Natural killer cell (primary cell): Measurements from ENCODE around the gene HOXB5. TPM values are rescaled to one million over a fixed set of nuclear protein-coding genes. Genes with fewer than 3 reads are reported as not detected.

ENCODE experiments used
- ATAC-seq, 3 donors: fragments of 150-1000 bp in 2 of 3; fragments of 200-7000 bp in 1 of 3; cut with Tn5 transposase; 1 replicate in 1 of 3; 2 replicates in 2 of 3; pipeline ENCODE4 v1.10.0; 2021; ENCODE audit warnings: mild to moderate bottlenecking in 2 of 3, moderate library complexity in 2 of 3
- DNase-seq, 2 donors: peaks; one replicate each; pipeline versions ENCODE4 v3.0.0 to v3.0.0-alpha.2; 2013 to 2021; ENCODE audit warnings: mixed read lengths in 1 of 2
- H3K27ac ChIP-seq: one replicate; pipeline ENCODE4 v1.5.1; 2013; ENCODE audit warnings: mild to moderate bottlenecking, low read length
- H3K27me3 ChIP-seq: one replicate; pipeline ENCODE4 v1.6.1; 2013; ENCODE audit warnings: low read length; ENCODE audit not compliant: control insufficient read depth, insufficient read depth
- H3K36me3 ChIP-seq: one replicate; pipeline ENCODE4 v1.6.1; 2013; ENCODE audit warnings: low read length; ENCODE audit not compliant: control insufficient read depth, insufficient read depth
- H3K4me1 ChIP-seq: one replicate; pipeline ENCODE4 v1.6.1; 2013; ENCODE audit warnings: low read length; ENCODE audit not compliant: control insufficient read depth, insufficient read depth
- H3K4me3 ChIP-seq: one replicate; pipeline ENCODE4 v1.5.1; 2013; ENCODE audit warnings: low read length
- H3K9me3 ChIP-seq: one replicate; pipeline ENCODE4 v1.6.1; 2013; ENCODE audit warnings: low read length; ENCODE audit not compliant: control insufficient read depth, insufficient read depth
- H3K27ac Mint-ChIP-seq, 2 donors: one replicate each; pipeline ENCODE4 v1.8.0; 2022; ENCODE audit warnings: mild to moderate bottlenecking in 2 of 2, mixed read lengths in 2 of 2, moderate library complexity in 1 of 2
- H3K27me3 Mint-ChIP-seq, 2 donors: one replicate each; pipeline ENCODE4 v1.8.0; 2022; ENCODE audit warnings: low read depth in 2 of 2, mixed read lengths in 2 of 2
- H3K36me3 Mint-ChIP-seq: one replicate; pipeline ENCODE4 v1.8.0; 2022; ENCODE audit warnings: mixed read lengths
- H3K4me1 Mint-ChIP-seq, 2 donors: one replicate each; pipeline ENCODE4 v1.8.0; 2022; ENCODE audit warnings: mixed read lengths in 2 of 2
- H3K4me3 Mint-ChIP-seq: one replicate; pipeline ENCODE4 v1.8.0; 2022; ENCODE audit warnings: mild to moderate bottlenecking, moderate library complexity, mixed read lengths
- H3K9me3 Mint-ChIP-seq, 2 donors: one replicate each; pipeline ENCODE4 v1.8.0; 2022; ENCODE audit warnings: mixed read lengths in 2 of 2
- WGBS: methylation state at CpG from one replicate; pipeline ENCODE4 v1.1.7; 2013; ENCODE audit warnings: missing lambda C conversion rate; ENCODE audit not compliant: insufficient coverage; 5-methylcytosine and 5-hydroxymethylcytosine counted together
- intact Hi-C: fragments of 100-400 bp; cut with micrococcal nuclease; formaldehyde crosslinking; loops from one replicate; pipeline ENCODE4 v1.14.2; 2022
- total RNA-seq, 4 donors: library from RNA; stranded (reverse); fragments of 120-200 nt in 1 of 4; gene quantifications; one replicate each; pipeline versions ENCODE4 v1.2.3 to v1.2.4, GENCODE V29; 2013 to 2022
- TF ChIP-seq, protein P1 (sequence below): fragments of 200-600 bp; IDR thresholded peaks from one replicate; pipeline ENCODE4 v1.8.0; 2022; ENCODE audit warnings: antibody characterized with exemption

HOXB5 gene
- total RNA-seq, 3 donors from 2014 or later (not counting 1 experiment from before 2014, with no cell fraction given): not detected

DNA sequence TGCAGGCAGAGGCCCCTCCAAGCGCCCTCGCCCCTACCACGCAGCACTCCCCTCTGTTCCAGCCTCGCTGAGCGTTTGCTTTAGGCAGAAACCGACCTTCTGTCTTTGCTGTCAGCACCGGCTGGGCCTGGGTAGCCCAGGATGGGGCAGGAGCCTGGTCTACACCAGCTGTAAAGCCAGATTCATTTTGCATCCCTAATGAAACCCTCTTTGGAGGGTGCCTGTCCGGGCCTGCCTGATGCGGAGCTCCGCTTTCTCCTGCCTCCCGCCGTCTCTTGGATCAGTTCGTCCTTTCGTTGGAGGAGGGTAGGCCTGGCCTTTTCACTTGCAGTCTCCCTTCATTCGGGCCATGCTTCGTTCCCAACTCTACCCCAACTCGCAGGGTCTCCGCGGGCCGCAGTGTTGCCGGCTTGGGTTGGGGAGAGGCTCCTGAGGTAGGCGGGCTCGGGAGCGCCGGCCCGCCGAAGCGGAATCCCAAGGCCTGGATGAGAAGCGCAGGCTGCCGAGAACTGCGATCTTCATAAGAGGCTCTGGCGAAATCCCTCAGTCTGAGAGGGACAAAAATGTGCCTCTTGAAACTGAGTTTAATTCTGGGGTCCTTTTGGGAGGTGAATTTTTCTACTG, 26.4 kb upstream of the HOXB5 start:
- TF ChIP-seq, protein P1, sequence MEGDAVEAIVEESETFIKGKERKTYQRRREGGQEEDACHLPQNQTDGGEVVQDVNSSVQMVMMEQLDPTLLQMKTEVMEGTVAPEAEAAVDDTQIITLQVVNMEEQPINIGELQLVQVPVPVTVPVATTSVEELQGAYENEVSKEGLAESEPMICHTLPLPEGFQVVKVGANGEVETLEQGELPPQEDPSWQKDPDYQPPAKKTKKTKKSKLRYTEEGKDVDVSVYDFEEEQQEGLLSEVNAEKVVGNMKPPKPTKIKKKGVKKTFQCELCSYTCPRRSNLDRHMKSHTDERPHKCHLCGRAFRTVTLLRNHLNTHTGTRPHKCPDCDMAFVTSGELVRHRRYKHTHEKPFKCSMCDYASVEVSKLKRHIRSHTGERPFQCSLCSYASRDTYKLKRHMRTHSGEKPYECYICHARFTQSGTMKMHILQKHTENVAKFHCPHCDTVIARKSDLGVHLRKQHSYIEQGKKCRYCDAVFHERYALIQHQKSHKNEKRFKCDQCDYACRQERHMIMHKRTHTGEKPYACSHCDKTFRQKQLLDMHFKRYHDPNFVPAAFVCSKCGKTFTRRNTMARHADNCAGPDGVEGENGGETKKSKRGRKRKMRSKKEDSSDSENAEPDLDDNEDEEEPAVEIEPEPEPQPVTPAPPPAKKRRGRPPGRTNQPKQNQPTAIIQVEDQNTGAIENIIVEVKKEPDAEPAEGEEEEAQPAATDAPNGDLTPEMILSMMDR: no peak
- 87% methylated on average over 32 of the region's 32 CpGs for WGBS
- H3K27ac Mint-ChIP-seq: peak overlapping the region in 1 of 2 donors; percentile 77

DNA sequence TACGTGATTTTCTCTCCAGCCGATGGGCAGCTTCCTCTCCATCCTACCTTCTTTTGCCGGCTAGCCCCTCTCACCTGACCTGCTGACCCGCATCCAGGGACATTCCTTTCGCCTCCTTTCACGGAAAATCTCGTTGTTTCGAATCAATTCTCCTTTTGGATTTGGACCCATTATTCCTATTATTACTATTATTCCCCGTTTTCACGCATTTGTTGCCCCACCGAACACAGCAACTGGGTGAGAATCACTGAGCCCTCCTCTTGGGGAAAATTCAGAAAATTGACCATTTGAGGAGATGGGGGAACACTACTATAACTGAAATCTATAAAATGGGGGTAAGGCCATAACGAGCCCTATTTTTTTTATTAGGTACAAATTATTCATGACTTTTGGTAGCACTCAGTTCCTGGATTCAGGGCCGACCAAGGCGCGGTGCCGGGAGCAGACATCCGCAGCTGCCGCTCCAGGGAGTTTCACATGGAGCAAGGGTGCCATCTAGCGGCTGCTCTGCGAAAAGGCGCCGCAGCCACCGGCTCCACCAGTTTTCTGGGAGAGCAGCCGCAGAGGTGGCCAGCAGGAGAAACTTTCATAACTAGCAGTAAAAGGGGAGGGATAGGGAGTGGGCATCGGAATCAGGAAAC, 24.8 kb upstream of the HOXB5 start:
- intact Hi-C loops: loop anchor here (2.0 to 10.0 kb wide), 3 partner anchors 136 to 592 kb away; no protein-coding TSS in a partner anchor
- peaks cover 79 to 95% of the 10 kb centered on the region in 2 donors for H3K27me3 Mint-ChIP-seq
- peak overlapping the region; percentile 45 for H3K4me3 Mint-ChIP-seq
- H3K4me1 ChIP-seq: peaks cover 34% of the 10 kb centered on the region
- ATAC-seq (peak; percentile 79 to 82 (median 81)), DNase-seq (peak; percentile 82 to 92)
- H3K27ac ChIP-seq: no peak overlapping the region
- H3K27ac Mint-ChIP-seq: peak overlapping the region in 1 of 2 donors; percentile 69
- H3K9me3 Mint-ChIP-seq: no peaks in the 10 kb centered on the region
- peaks cover 7% of the 10 kb centered on the region for H3K36me3 Mint-ChIP-seq
- peaks cover 82% of the 10 kb centered on the region for H3K27me3 ChIP-seq
- TF ChIP-seq, protein P1: peak; percentile 99
- no peak overlapping the region for H3K4me3 ChIP-seq
- 7% methylated on average over 24 of the region's 25 CpGs for WGBS
- peaks cover 28 to 43% of the 10 kb centered on the region in 2 donors for H3K4me1 Mint-ChIP-seq
- H3K9me3 ChIP-seq: no peaks in the 10 kb centered on the region
- H3K36me3 ChIP-seq: no peaks in the 10 kb centered on the region

More for the DNA sequence above, 26.4 kb upstream of the HOXB5 start:
- Mint-ChIP-seq H3K4me1 (peaks cover 12 to 29% of the 10 kb centered on the region in 2 donors), H3K27me3 (peaks cover 80 to 86% of the 10 kb centered on the region in 2 donors), H3K4me3 (peak overlapping the region; percentile 67), H3K9me3 (no peaks in the 10 kb centered on the region), H3K36me3 (peaks cover 7% of the 10 kb centered on the region)
- Histone ChIP-seq H3K36me3 (no peaks in the 10 kb centered on the region), H3K9me3 (no peaks in the 10 kb centered on the region), H3K27me3 (peaks cover 82% of the 10 kb centered on the region), H3K27ac (no peak overlapping the region), H3K4me1 (peaks cover 23% of the 10 kb centered on the region), H3K4me3 (no peak overlapping the region)
- no peak for ATAC-seq
- intact Hi-C loops: loop anchor here (2.0 to 10.0 kb wide), 4 partner anchors 135 to 593 kb away; no protein-coding TSS in a partner anchor
- DNase-seq: no peak

DNA sequence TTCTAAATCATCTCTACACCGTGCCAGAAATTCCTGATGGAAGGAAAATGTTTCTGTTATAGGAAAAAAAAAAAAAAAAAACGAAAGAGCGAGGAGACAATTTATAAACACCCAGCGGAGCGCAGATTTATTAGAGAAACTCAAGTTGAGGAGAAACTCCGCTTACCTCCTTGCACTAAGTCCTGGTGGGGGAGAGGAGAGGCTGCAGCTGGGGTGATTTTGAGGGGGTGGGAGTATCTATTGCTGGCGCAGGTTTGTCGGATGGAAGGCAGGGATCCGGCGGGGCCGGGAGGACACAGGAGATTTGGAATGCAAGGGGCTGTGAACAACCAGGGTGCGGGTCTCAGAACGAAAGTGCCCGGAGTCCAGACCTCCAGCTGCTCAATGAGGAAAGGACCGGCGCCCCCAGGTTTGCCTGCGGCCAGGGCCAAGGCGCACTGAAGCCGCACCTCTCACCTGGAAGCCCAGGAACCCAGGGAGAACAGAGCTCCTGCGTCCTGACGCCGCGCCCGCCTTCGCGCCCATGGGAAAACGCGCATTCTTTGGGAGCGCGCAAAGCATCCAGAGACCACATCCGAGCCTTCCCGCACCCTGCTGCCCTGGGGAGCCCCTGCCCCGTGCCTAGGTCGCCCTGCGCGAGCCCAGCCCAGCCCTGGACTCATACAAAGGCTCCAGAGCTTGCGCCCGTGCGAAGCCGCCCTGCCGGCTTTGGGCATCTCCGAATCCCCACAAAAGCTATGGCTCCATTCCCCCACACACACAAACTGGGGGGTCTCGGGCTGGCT, 24.1 kb upstream of the HOXB5 start:
- DNase-seq: no peak
- Histone ChIP-seq H3K27ac (no peak overlapping the region), H3K4me3 (no peak overlapping the region), H3K4me1 (peaks cover 40% of the 10 kb centered on the region), H3K36me3 (no peaks in the 10 kb centered on the region), H3K9me3 (no peaks in the 10 kb centered on the region), H3K27me3 (peaks cover 82% of the 10 kb centered on the region)
- TF ChIP-seq, protein P1: no peak
- Mint-ChIP-seq H3K4me1 (peaks cover 35 to 50% of the 10 kb centered on the region in 2 donors), H3K4me3 (no peak overlapping the region), H3K27me3 (peaks cover 73 to 88% of the 10 kb centered on the region in 2 donors), H3K9me3 (no peaks in the 10 kb centered on the region), H3K27ac (peak overlapping the region in 1 of 2 donors; percentile 43), H3K36me3 (peaks cover 7% of the 10 kb centered on the region)
- 16% methylated on average over 40 of the region's 43 CpGs for WGBS
- intact Hi-C loops: loop anchor here (2.0 to 10.0 kb wide), 3 partner anchors 137 to 591 kb away; no protein-coding TSS in a partner anchor
- ATAC-seq: no peak
